HCT116 (cell line): ENCODE data around the gene IP6K3. TPM values are rescaled to one million over a fixed set of nuclear protein-coding genes. Genes with fewer than 3 reads are reported as not detected.

Experiments used
- ATAC-seq: fragments of 200-7000 bp; cut with Tn5 transposase; 2 replicates; pipeline ENCODE4 v1.9.1; 2020; ENCODE audit warnings: mild to moderate bottlenecking, moderate library complexity
- BruUV-seq: library from RNA; stranded (reverse); fragments of 400-500 nt; replicated peaks from 2 replicates; lab custom pipeline; 2021; lab: Mats Ljungman, UMichigan
- CTCF ChIA-PET: fragments of 300-600 bp; sonication (Branson Sonifier 250); formaldehyde crosslinking; loops from one replicate; lab custom pipeline; 2021; ENCODE audit warnings: antibody characterized with exemption; lab: Charles Lee
- POLR2A ChIA-PET: fragments of 300-600, 350-600 bp; sonication (Branson Sonifier 250); formaldehyde crosslinking; loops from one replicate; lab custom pipeline; 2021; ENCODE audit warnings: antibody characterized with exemption; lab: Charles Lee
- RAD21 ChIA-PET, 2 experiments: fragments of 300-600 bp; sonication (Branson Sonifier 250); formaldehyde crosslinking; loops; one replicate each; lab custom pipeline; 2023; ENCODE audit warnings: low total read pairs in 2 of 2; ENCODE audit not compliant: uncharacterized antibody in 2 of 2, unreplicated experiment in 2 of 2, low non-redundant PET in 1 of 2; lab: Charles Lee
- DNase-seq: peaks from one replicate; pipeline ENCODE4 v3.0.0-alpha.2; 2010; ENCODE audit warnings: low read depth, low spot score
- H2AFZ ChIP-seq: fragments of 200-600 bp; shearing (Covaris generic), sonication (generic); 2 replicates; pipeline ENCODE4 v1.6.1; 2017; ENCODE audit warnings: low read depth, mixed run types, mixed read lengths, antibody characterized with exemption, low read length; ENCODE audit not compliant: poor library complexity, severe bottlenecking
- H3K27ac ChIP-seq: 2 replicates; pipeline ENCODE4 v1.5.1; 2012; ENCODE audit warnings: low read depth, low read length
- H3K27me3 ChIP-seq: fragments of 200-600 bp; sonication (generic); 2 replicates; pipeline ENCODE4 v1.6.1; 2016; ENCODE audit warnings: mixed run types, low read length, mixed read lengths; ENCODE audit not compliant: insufficient read depth
- H3K36me3 ChIP-seq, 2 experiments: fragments of 200-500 bp in 1 of 2; fragments of 200-600 bp in 1 of 2; sonication (Bioruptor generic) in 1 of 2; sonication (generic) in 1 of 2; 2 replicates each; pipeline versions ENCODE4 v1.5.1 to v1.6.1; 2014 to 2016; ENCODE audit warnings: low read length in 2 of 2, inconsistent platforms in 1 of 2, mixed read lengths in 1 of 2, mixed run types in 1 of 2; ENCODE audit not compliant: insufficient read depth in 2 of 2, control insufficient read depth in 1 of 2
- H3K4me1 ChIP-seq, 2 experiments: fragments of 200-600 bp in 1 of 2; sonication (generic) in 1 of 2; 2 replicates each; pipeline versions ENCODE4 v1.5.1 to v1.6.1; 2012 to 2017; ENCODE audit warnings: low read length in 2 of 2, inconsistent platforms in 1 of 2, mild to moderate bottlenecking in 1 of 2, mixed read lengths in 1 of 2, mixed run types in 1 of 2, moderate library complexity in 1 of 2; ENCODE audit not compliant: insufficient read depth in 2 of 2, control insufficient read depth in 1 of 2
- H3K4me2 ChIP-seq: fragments of 200-600 bp; sonication (generic); 2 replicates; pipeline ENCODE4 v1.6.1; 2017; ENCODE audit warnings: mixed run types, low read length, mixed read lengths
- H3K4me3 ChIP-seq, 2 experiments: fragments of 200-600 bp in 1 of 2; sonication (generic) in 1 of 2; replicated peaks in 1 of 2; 2 replicates each; pipeline ENCODE4 v1.5.1; 2011 to 2016; ENCODE audit warnings: low read length in 2 of 2, control low read depth in 1 of 2, low read depth in 1 of 2, mild to moderate bottlenecking in 1 of 2, mixed read lengths in 1 of 2, mixed run types in 1 of 2
- H3K79me2 ChIP-seq: fragments of 200-600 bp; sonication (generic); 2 replicates; pipeline ENCODE4 v1.6.1; 2017; ENCODE audit warnings: mild to moderate bottlenecking, mixed run types, low read length, moderate library complexity, mixed read lengths; ENCODE audit not compliant: insufficient read depth
- H3K9ac ChIP-seq: fragments of 200-600 bp; sonication (generic); 2 replicates; pipeline ENCODE4 v1.6.1; 2016; ENCODE audit warnings: low read length, mixed read lengths
- H3K9me2 ChIP-seq: fragments of 200-600 bp; sonication (generic), shearing (Covaris generic); 2 replicates; pipeline ENCODE4 v1.6.1; 2017; ENCODE audit warnings: mixed run types, mild to moderate bottlenecking, moderate library complexity; ENCODE audit not compliant: insufficient read depth
- H3K9me3 ChIP-seq, 2 experiments: fragments of 200-500 bp in 1 of 2; fragments of 200-600 bp in 1 of 2; sonication (Bioruptor generic) in 1 of 2; sonication (generic) in 1 of 2; 2 replicates each; pipeline ENCODE4 v1.6.1; 2014 to 2017; ENCODE audit warnings: low read length in 2 of 2, mixed read lengths in 2 of 2, inconsistent platforms in 1 of 2, low read depth in 1 of 2, mild to moderate bottlenecking in 1 of 2, mixed run types in 1 of 2, moderate library complexity in 1 of 2; ENCODE audit not compliant: control insufficient read depth in 1 of 2, insufficient read depth in 1 of 2
- H4K20me1 ChIP-seq: fragments of 200-600 bp; sonication (generic), shearing (Covaris generic); 2 replicates; pipeline ENCODE4 v1.6.1; 2017; ENCODE audit warnings: mixed run types, mild to moderate bottlenecking, moderate library complexity; ENCODE audit not compliant: insufficient read depth
- EZH2phosphoT487 ChIP-seq: fragments of 200-600 bp; IDR thresholded peaks from 2 replicates; pipeline ENCODE4 v1.6.1; 2018; ENCODE audit warnings: antibody characterized with exemption, borderline replicate concordance
- FOSL1 ChIP-seq: IDR thresholded peaks from 2 replicates; pipeline ENCODE4 v1.6.1; 2012; ENCODE audit warnings: low read depth
- POLR2AphosphoS5 ChIP-seq: IDR thresholded peaks from 2 replicates; pipeline ENCODE4 v1.6.1; 2011; ENCODE audit warnings: mild to moderate bottlenecking, low read depth, low read length, moderate library complexity
- intact Hi-C: fragments of 100-400 bp; cut with micrococcal nuclease; formaldehyde crosslinking; loops from 2 replicates; pipeline ENCODE4 v1.10.0; 2022
- total RNA-seq: library from RNA; stranded (reverse); gene quantifications from one replicate; pipeline ENCODE4 v1.2.1, GENCODE V29; 2021; ENCODE audit not compliant: unreplicated experiment
- TF ChIP-seq, protein P1 (sequence below): IDR thresholded peaks from 2 replicates; pipeline ENCODE4 v1.6.1; 2012; ENCODE audit warnings: low read depth

The IP6K3 gene
- total RNA-seq, 1 experiment from 2014 or later, result not detected

DNA sequence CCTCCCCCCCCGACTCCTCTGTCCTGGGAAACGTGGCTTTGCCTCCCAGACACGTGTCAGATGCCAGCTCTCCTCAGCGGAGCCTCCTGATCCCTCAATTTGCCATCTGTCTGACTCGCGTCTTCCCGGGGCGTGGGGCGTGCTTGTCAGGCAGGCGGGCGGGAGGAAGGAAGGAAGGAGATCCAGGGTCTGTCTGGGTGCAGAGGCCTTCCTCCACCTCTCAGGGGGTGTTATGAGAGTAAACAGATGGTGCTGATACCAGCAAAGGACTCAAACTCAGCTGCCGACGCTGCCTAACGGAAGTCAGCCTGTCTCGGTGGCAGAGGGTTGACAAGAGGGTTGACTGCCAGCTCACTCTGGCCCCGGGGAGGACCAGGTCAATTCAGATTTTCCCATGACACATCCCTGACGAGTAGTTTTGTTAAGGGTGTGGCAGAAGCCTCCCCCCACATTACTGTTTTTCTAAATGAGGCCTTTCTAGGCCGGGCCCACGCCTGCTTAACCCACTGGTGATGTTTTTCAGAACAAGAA lies 52.2 kb downstream of the IP6K3 start:
- H3K9me3 ChIP-seq, result no peaks in the 10 kb centered on the region
- H3K9ac ChIP-seq, result no peak overlapping the region
- TF ChIP-seq FOSL1 (no peak), EZH2phosphoT487 (no peak), POLR2AphosphoS5 (peak; percentile 12; the same call in 1 of the 2 replicates)
- TF ChIP-seq, protein P1, sequence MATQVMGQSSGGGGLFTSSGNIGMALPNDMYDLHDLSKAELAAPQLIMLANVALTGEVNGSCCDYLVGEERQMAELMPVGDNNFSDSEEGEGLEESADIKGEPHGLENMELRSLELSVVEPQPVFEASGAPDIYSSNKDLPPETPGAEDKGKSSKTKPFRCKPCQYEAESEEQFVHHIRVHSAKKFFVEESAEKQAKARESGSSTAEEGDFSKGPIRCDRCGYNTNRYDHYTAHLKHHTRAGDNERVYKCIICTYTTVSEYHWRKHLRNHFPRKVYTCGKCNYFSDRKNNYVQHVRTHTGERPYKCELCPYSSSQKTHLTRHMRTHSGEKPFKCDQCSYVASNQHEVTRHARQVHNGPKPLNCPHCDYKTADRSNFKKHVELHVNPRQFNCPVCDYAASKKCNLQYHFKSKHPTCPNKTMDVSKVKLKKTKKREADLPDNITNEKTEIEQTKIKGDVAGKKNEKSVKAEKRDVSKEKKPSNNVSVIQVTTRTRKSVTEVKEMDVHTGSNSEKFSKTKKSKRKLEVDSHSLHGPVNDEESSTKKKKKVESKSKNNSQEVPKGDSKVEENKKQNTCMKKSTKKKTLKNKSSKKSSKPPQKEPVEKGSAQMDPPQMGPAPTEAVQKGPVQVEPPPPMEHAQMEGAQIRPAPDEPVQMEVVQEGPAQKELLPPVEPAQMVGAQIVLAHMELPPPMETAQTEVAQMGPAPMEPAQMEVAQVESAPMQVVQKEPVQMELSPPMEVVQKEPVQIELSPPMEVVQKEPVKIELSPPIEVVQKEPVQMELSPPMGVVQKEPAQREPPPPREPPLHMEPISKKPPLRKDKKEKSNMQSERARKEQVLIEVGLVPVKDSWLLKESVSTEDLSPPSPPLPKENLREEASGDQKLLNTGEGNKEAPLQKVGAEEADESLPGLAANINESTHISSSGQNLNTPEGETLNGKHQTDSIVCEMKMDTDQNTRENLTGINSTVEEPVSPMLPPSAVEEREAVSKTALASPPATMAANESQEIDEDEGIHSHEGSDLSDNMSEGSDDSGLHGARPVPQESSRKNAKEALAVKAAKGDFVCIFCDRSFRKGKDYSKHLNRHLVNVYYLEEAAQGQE, result no peak
- H3K4me1 ChIP-seq, result peaks cover 4 to 5% of the 10 kb centered on the region in 2 experiments; a peak in 2 of 4 replicates
- no peak overlapping the region for H3K4me3 ChIP-seq
- no peaks in the 10 kb centered on the region for H3K9me2 ChIP-seq
- intact Hi-C loops, result no loop called here
- ChIA-PET POLR2A (interaction anchor here (1.8 kb wide), 1 partner anchor 17 kb away, joined by 5 read pairs; the partner anchor contains the start of gene UQCC2), CTCF (no interaction called here), RAD21 (no interaction called here)
- no peak overlapping the region for H3K4me2 ChIP-seq
- H2AFZ ChIP-seq, result no peak overlapping the region
- peaks cover 3% of the 10 kb centered on the region; the same call in 1 of the 2 replicates for H3K79me2 ChIP-seq
- no TSS peak for BruUV-seq
- no peaks in the 10 kb centered on the region for H4K20me1 ChIP-seq
- ATAC-seq, result 0 out of 2 replicates have a peak, but pooled peaks have one; percentile 3
- no peak for DNase-seq
- H3K27ac ChIP-seq, result no peak overlapping the region
- peaks cover 36 to 75% of the 10 kb centered on the region in 2 experiments; a peak in 3 of 4 replicates for H3K36me3 ChIP-seq
- no peaks in the 10 kb centered on the region for H3K27me3 ChIP-seq
